OCI-LY3 (cell line): ENCODE measurements around the gene RCCD1.

Experiments used
- H2AFZ ChIP-seq: fragments of 200-600, 300-600 bp; shearing (Covaris generic); 2 replicates; pipeline ENCODE4 v1.6.0; 2014; ENCODE audit warnings: antibody characterized with exemption, low read depth, low read length
- H3K27ac ChIP-seq: fragments of 200-600, 300-600 bp; sonication (generic); 2 replicates; pipeline ENCODE4 v1.5.1; 2014; ENCODE audit warnings: mild to moderate bottlenecking, low read length, moderate library complexity, mixed read lengths
- H3K27me3 ChIP-seq: fragments of 200-600, 300-600 bp; sonication (generic); 2 replicates; pipeline ENCODE4 v1.6.1; 2014; ENCODE audit warnings: low read depth, low read length, mixed read lengths
- H3K36me3 ChIP-seq: fragments of 200-600, 300-600 bp; sonication (generic); replicated peaks from 2 replicates; pipeline ENCODE3; 2014; ENCODE audit warnings: low read depth, low read length, mixed read lengths
- H3K4me1 ChIP-seq: fragments of 300-600, 200-600 bp; sonication (generic); 2 replicates; pipeline ENCODE4 v1.6.1; 2014; ENCODE audit warnings: low read length, mixed read lengths
- H3K4me2 ChIP-seq: fragments of 200-600, 300-600 bp; sonication (generic); 2 replicates; pipeline ENCODE4 v1.6.1; 2014; ENCODE audit warnings: low read length, mixed read lengths
- H3K4me3 ChIP-seq: fragments of 300-600, 200-600 bp; sonication (generic); 2 replicates; pipeline ENCODE4 v1.5.1; 2014; ENCODE audit warnings: antibody characterized with exemption, mild to moderate bottlenecking, low read length, moderate library complexity
- H3K79me2 ChIP-seq: fragments of 300-600, 200-600 bp; shearing (Covaris generic); 2 replicates; pipeline ENCODE4 v1.6.1; 2014; ENCODE audit warnings: mild to moderate bottlenecking, low read length, mixed read lengths
- H3K9ac ChIP-seq: fragments of 300-600, 200-600 bp; shearing (Covaris generic); 2 replicates; pipeline ENCODE4 v1.6.0; 2014; ENCODE audit warnings: mild to moderate bottlenecking, low read length, moderate library complexity
- H3K9me3 ChIP-seq: fragments of 200-600, 300-600 bp; shearing (Covaris generic); 2 replicates; pipeline ENCODE4 v1.6.1; 2014; ENCODE audit warnings: low read length, mixed read lengths; ENCODE audit not compliant: insufficient read depth
- H4K20me1 ChIP-seq: fragments of 200-600, 300-600 bp; sonication (generic); 2 replicates; pipeline ENCODE4 v1.6.1; 2016; ENCODE audit warnings: low read length, mixed read lengths; ENCODE audit not compliant: insufficient read depth
- CTCF ChIP-seq: fragments of 200-600, 300-600 bp; sonication (generic); IDR thresholded peaks from 2 replicates; pipeline ENCODE4 v1.5.1; 2014; ENCODE audit warnings: antibody characterized with exemption, low read length, low read depth
- EZH2phosphoT487 ChIP-seq: fragments of 200-600 bp; shearing (Covaris generic); IDR thresholded peaks from 2 replicates; pipeline ENCODE4 v1.6.1; 2018; ENCODE audit warnings: antibody characterized with exemption, mixed run types, low read depth

The RCCD1 gene

GRCh38 chr15:90916461-90916860 lies 38.2 kb upstream of the RCCD1 start:
- no peak for TF ChIP-seq CTCF
- no peak for TF ChIP-seq EZH2phosphoT487
- Histone ChIP-seq H2AFZ (no peak overlapping the region), H3K4me2 (no peak overlapping the region), H3K27ac (no peak overlapping the region), H3K9ac (no peak overlapping the region), H3K27me3 (no peaks in the 10 kb centered on the region), H3K79me2 (no peaks in the 10 kb centered on the region), H3K9me3 (no peaks in the 10 kb centered on the region), H3K36me3 (peaks cover 23% of the 10 kb centered on the region), H3K4me3 (no peak overlapping the region), H3K4me1 (no peaks in the 10 kb centered on the region), H4K20me1 (no peaks in the 10 kb centered on the region)

GRCh38 chr15:90917569-90917968 lies 37.1 kb upstream of the RCCD1 start:
- H3K79me2 ChIP-seq, result no peaks in the 10 kb centered on the region
- H3K4me3 ChIP-seq, result no peak overlapping the region
- no peaks in the 10 kb centered on the region for H3K9me3 ChIP-seq
- no peak overlapping the region for H3K9ac ChIP-seq
- no peaks in the 10 kb centered on the region for H4K20me1 ChIP-seq
- no peak overlapping the region for H3K4me2 ChIP-seq
- TF ChIP-seq CTCF, result no peak
- no peak for TF ChIP-seq EZH2phosphoT487
- peaks cover 23% of the 10 kb centered on the region for H3K36me3 ChIP-seq
- peaks cover 4% of the 10 kb centered on the region for H3K4me1 ChIP-seq
- no peaks in the 10 kb centered on the region for H3K27me3 ChIP-seq
- no peak overlapping the region for H2AFZ ChIP-seq
- no peak overlapping the region for H3K27ac ChIP-seq

- Histone ChIP-seq H3K79me2 (no peaks in the 10 kb centered on the region), H2AFZ (no peak overlapping the region), H3K9ac (no peak overlapping the region), H3K4me2 (no peak overlapping the region), H3K27me3 (no peaks in the 10 kb centered on the region), H3K4me1 (peaks cover 10% of the 10 kb centered on the region), H3K36me3 (peaks cover 20% of the 10 kb centered on the region), H4K20me1 (no peaks in the 10 kb centered on the region), H3K27ac (no peak overlapping the region), H3K9me3 (no peaks in the 10 kb centered on the region), H3K4me3 (no peak overlapping the region)
- TF ChIP-seq EZH2phosphoT487, result no peak
- TF ChIP-seq CTCF, result no peak
Measured at GRCh38 chr15:90918034-90918788, 36.5 kb upstream of the RCCD1 start.

GRCh38 chr15:90918835-90919234 lies 35.8 kb upstream of the RCCD1 start:
- Histone ChIP-seq H3K4me3 (no peak overlapping the region), H2AFZ (no peak overlapping the region), H3K4me1 (peaks cover 16% of the 10 kb centered on the region), H3K4me2 (no peak overlapping the region), H3K27ac (no peak overlapping the region), H3K79me2 (no peaks in the 10 kb centered on the region), H3K9ac (no peak overlapping the region), H3K27me3 (no peaks in the 10 kb centered on the region), H3K36me3 (peaks cover 15% of the 10 kb centered on the region), H3K9me3 (no peaks in the 10 kb centered on the region), H4K20me1 (no peaks in the 10 kb centered on the region)
- TF ChIP-seq CTCF (no peak), EZH2phosphoT487 (no peak)
